Endothelial cell of hepatic sinusoid (primary cell): ENCODE measurements around the gene RPN1.
"Not testable (repeated sequence)": the region's sequence is repeated elsewhere in the genome, so short reads cannot be mapped to it uniquely, and the experiment has no call there.

Experiments used
- in situ Hi-C: cut with HindIII; loops from 2 replicates; pipeline ENCODE4 v1.10.0; 2017; ENCODE audit warnings: low sequenced_read_pairs

RPN1 gene

DNA sequence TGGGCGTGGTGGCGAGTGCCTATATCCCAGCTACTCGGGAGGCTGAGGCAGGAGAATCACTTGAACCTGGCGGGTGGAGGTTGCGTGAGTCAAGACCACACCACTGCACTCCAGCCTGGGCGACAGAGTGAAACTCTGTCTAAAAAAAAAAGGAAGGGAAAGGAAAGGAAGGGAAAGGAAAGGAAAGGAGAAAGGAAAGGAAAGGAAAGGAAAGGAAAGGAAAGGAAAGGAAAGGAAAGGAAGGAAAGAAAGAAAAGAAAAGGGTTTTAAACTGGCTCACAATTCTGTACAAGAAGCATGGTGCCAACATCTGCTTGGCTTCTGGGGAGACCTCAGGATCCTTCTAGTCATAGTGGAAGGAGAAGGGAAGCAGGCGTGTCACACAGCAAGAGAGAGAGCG lies 63.7 kb downstream of the RPN1 start:
- in situ Hi-C loops: not testable (repeated sequence)

- in situ Hi-C loops: not testable (repeated sequence)
Observed at GRCh38 chr3:128586391-128586790, 64.2 kb downstream of the RPN1 start.

- in situ Hi-C loops: no loop called here
Observed at GRCh38 chr3:128585974-128586373, 64.6 kb downstream of the RPN1 start.

- in situ Hi-C loops: no loop called here
Observed at GRCh38 chr3:128585189-128585588, 65.4 kb downstream of the RPN1 start.

DNA sequence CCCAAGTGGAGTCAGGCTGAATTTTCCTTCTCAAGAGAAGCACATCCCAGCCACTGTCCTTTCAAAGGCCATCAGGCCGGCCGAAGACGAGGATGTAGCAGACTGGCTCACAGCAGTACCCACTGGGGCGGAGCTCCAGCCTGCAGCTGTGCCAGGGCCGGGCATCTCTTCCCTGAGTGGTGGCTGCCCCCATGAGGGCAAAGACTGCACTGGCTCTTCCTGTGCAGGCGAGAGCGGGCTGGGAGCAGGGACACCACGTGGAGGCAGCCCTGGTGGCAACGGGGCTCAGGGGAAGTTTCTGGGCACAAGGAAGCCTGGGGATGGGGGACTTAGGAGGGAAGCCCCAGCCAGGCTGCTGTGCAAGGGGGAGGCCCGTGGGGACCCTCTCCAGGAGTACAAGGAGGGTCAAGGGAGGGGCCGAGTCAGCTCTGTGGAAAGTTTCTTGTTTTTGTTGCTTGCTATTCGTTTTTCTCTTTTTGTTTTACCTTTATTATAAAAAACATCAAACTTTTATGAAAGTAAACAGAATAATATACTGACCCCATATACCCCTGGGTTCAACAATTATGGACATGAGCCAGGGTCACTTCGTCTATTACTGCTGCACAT lies 66.1 kb downstream of the RPN1 start:
- in situ Hi-C loops: no loop called here

DNA sequence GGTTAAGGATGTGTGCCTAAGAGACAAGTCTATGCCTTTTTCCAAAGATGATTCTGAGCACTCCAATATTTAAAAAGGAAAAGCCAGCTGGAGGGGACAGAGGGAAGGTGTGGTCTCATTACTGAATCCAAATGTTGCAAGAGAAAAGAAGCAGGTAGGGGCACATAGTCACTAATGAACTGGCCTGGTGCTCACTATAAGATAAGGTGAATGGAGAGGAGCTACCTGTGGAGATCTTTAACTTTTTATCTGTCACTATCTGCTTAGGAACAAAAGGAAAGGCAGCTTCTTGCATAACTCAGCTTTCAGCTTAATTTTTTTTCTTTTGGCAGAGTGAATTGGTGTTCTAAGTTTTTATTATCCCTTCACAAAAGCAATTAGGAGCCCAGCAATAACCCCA lies 69.1 kb downstream of the RPN1 start:
- in situ Hi-C loops: no loop called here

DNA sequence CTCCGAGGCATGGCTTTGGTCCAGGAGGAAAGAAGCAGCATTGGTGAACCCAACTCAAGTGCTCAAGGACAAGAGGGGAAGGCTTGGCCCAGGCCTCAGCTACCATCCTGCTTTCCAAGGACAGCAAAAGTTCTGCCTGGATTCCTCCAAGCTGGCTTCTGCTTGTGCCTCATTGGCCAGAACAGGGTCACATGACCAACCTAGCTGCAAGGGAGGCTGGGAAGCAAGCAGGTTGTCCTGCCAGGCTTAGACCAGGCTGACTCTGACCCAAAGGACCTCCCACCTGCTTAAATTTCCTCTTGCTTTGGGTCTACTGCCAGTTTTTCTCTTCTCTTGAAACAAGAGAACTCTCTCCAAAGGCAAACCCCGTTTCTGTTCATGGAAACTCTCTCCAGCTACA lies 70.7 kb downstream of the RPN1 start:
- in situ Hi-C loops: loop anchor here (5.0 kb wide), 2 partner anchors 43 to 73 kb away; no protein-coding TSS in a partner anchor

- in situ Hi-C loops: loop anchor here (5.0 kb wide), 2 partner anchors 41 to 71 kb away; no protein-coding TSS in a partner anchor
Observed at GRCh38 chr3:128578346-128578745, 72.3 kb downstream of the RPN1 start.

- in situ Hi-C loops: loop anchor here (5.0 kb wide), 2 partner anchors 40 to 70 kb away; no protein-coding TSS in a partner anchor
Observed at GRCh38 chr3:128577711-128578110, 72.9 kb downstream of the RPN1 start.

DNA sequence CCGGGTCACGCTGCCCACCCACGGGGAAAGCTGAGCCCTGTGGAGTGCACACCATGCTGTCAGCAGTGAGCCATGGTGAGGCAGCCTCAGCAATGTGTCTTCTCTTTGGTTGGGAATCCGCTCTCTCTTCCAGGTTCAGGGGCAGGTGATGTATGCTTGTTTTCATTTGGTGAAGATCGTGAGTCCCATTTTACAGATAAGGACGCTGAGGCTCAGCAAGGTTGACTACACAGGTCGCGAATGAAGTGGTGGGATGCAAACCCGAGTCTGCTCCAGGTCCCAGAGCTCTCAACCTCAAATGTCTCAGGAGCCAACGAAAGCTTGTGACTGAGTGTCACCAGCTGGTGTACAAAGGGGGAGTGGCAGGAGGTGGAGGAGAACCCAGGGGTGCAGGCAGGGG lies 74.3 kb downstream of the RPN1 start:
- in situ Hi-C loops: loop anchor here (5.0 kb wide), 2 partner anchors 39 to 69 kb away; no protein-coding TSS in a partner anchor

- in situ Hi-C loops: loop anchor here (5.0 kb wide), 2 partner anchors 38 to 68 kb away; no protein-coding TSS in a partner anchor
Observed at GRCh38 chr3:128575777-128576176, 74.8 kb downstream of the RPN1 start.

GRCh38 chr3:128573707-128574162 lies 76.9 kb downstream of the RPN1 start:
- in situ Hi-C loops: no loop called here

DNA sequence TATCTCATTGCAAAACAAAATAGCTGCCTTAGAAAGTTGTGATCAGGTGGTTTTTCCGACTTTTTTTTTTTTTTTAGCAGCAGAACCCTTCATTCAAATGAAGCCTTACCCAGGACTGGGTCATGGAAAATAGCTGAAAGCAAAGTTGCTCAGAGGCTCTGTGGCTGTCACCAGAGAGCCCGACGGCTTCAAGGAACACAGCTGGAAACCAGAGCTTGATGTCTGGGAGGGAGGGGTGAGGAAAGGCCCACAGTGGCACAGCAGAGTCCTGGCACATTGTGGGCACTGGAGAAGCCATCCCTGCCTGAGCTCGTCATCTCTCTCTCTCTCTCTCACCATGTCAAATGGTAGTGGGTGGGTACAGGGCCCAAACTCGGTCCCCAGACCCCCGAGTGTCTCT lies 77.5 kb downstream of the RPN1 start:
- in situ Hi-C loops: no loop called here

DNA sequence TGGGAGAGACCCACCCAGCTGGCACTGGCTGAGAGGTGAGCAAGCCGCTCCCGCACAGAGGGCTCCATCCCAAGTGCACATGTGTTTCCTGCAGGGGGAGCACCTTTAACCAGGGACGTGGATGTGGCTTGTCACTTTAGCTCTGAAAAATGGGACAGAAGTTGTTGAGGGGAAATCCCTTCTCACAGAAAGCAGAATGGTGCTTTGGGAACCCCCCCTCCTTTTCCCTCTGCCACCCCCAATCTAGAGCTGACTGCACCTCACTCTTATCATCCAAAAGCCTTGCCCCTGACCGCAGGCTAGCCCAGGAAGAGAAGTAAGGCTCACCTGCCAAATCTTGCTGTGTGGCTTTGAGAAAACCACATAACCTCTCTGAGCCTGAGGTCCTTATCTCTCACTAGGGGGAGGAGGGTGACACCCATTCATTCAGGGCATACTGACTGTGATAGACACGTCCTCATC lies 77.9 kb downstream of the RPN1 start:
- in situ Hi-C loops: no loop called here

GRCh38 chr3:128572013-128572412 lies 78.6 kb downstream of the RPN1 start:
- in situ Hi-C loops: no loop called here
